Lower leg skin (tissue), 4 donors: ENCODE data around the gene MOCS2. TPM values are rescaled to one million over a fixed set of nuclear protein-coding genes. Genes with fewer than 3 reads are reported as not detected.

Experiments
- DNase-seq, 2 donors: peaks; one replicate each; pipeline ENCODE4 v3.0.0-alpha.2; 2019; ENCODE audit warnings: low spot score in 2 of 2
- H3K4me3 ChIP-seq: fragments of 200-600 bp; sonication (generic); 2 replicates; pipeline ENCODE4 v1.5.1; 2017; ENCODE audit warnings: mild to moderate bottlenecking, low read depth; ENCODE audit not compliant: poor library complexity, severe bottlenecking
- CTCF ChIP-seq, 3 donors: fragments of 450-650 bp; IDR thresholded peaks; one replicate each; pipeline ENCODE4 v1.5.1; 2016; ENCODE audit warnings: antibody characterized with exemption in 3 of 3, mild to moderate bottlenecking in 3 of 3, moderate library complexity in 2 of 3
- POLR2A ChIP-seq, 2 donors: fragments of 450-650 bp; IDR thresholded peaks; one replicate each; pipeline ENCODE4 v1.6.1; 2016 to 2017; ENCODE audit warnings: antibody characterized with exemption in 2 of 2, mild to moderate bottlenecking in 1 of 2, moderate library complexity in 1 of 2
- WGBS, 2 donors: methylation state at CpG; one replicate each; pipeline ENCODE4 v1.1.5; 2018; 5-methylcytosine and 5-hydroxymethylcytosine counted together
- intact Hi-C: fragments of 100-400 bp; cut with DNase I; formaldehyde crosslinking; loops from one replicate; pipeline ENCODE4 v1.15.0; 2023; ENCODE audit warnings: low total_unique reads
- total RNA-seq, 4 donors: library from RNA; depleted of rRNA; stranded (reverse); fragments of >200 nt; gene quantifications; one replicate each; pipeline ENCODE4 v1.1.0, GENCODE V29; 2016

Gene MOCS2
- total RNA-seq, 4 donors from 2014 or later: 12.1 to 23.3 (median 17.6) TPM

DNA sequence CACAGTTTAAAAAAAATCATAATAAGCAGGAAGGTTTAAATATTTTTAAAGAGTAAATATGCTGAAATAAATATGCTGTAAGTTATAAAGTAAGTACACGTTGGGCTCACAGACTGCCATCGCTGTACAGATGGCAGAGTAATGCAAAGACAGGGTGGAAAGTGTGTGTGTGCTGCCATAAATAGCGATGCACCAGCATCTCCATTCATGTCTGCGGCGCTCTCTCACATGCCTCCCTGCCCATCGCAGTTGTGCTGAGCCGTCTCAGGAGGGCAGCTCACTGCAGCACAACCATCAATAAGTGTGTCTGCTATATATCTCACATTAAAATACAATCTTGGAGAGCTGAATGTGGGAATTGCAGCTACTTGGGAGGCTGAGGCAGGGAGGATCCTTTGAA lies 14.3 kb downstream of the MOCS2 start:
- DNase-seq: no peak
- 73 to 80% methylated on average over 7 of the region's 7 CpGs for WGBS, 2 donors
- H3K4me3 ChIP-seq: no peak overlapping the region
- intact Hi-C loops: loop anchor here (5.0 kb wide), 1 partner anchor 148 kb away; no protein-coding TSS in a partner anchor
- TF ChIP-seq CTCF (IDR thresholded peaks at IDR 0.05) (no peak), POLR2A (IDR thresholded peaks at IDR 0.05) (no peak)

- intact Hi-C loops: no loop called here
- whole genome bisulfite sequencing, 2 donors: 83% methylated on average over 2 of the region's 2 CpGs
- TF ChIP-seq CTCF (IDR thresholded peaks at IDR 0.05) (no peak), POLR2A (IDR thresholded peaks at IDR 0.05) (no peak)
- no peak overlapping the region for H3K4me3 ChIP-seq
- no peak for DNase-seq
Measured at GRCh38 chr5:53092242-53092641, 17.3 kb downstream of the MOCS2 start.

GRCh38 chr5:53091289-53091688 lies 18.3 kb downstream of the MOCS2 start:
- 79 to 88% methylated on average over 2 of the region's 2 CpGs for WGBS, 2 donors
- no peak for DNase-seq
- TF ChIP-seq POLR2A (IDR thresholded peaks at IDR 0.05): no peak
- no peak overlapping the region for H3K4me3 ChIP-seq
- intact Hi-C loops: no loop called here

DNA sequence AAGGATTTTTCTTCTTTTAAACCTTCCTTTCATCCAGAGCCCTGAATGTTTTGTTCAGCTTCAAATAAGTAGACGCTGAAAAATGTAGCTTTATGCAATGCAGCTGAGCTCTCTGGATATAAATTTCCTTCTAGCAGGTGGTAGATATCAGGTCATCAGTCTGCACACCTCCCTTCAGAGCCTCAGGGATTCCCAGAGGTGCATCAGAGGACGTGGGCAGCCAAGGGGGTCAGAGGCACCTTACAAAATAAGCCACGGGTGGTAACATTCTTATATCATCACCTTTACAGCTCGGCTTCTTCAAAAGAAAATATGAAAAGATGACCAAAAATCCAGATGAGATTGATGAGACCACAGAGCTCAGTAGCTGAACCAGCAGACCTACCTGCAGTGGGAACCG lies 19.3 kb downstream of the MOCS2 start:
- no peak overlapping the region for H3K4me3 ChIP-seq
- TF ChIP-seq CTCF (IDR thresholded peaks at IDR 0.05) (no peak), POLR2A (IDR thresholded peaks at IDR 0.05) (no peak)
- no peak for DNase-seq
- intact Hi-C loops: no loop called here
- WGBS, 2 donors: 80 to 85% methylated on average over 5 of the region's 5 CpGs

GRCh38 chr5:53089481-53089991 lies 20.0 kb downstream of the MOCS2 start:
- no peak for DNase-seq
- intact Hi-C loops: no loop called here
- no peak for TF ChIP-seq POLR2A (IDR thresholded peaks at IDR 0.05)
- TF ChIP-seq CTCF (IDR thresholded peaks at IDR 0.05): no peak
- WGBS, 2 donors: 74 to 76% methylated on average over 4 of the region's 4 CpGs
- no peak overlapping the region for H3K4me3 ChIP-seq

DNA sequence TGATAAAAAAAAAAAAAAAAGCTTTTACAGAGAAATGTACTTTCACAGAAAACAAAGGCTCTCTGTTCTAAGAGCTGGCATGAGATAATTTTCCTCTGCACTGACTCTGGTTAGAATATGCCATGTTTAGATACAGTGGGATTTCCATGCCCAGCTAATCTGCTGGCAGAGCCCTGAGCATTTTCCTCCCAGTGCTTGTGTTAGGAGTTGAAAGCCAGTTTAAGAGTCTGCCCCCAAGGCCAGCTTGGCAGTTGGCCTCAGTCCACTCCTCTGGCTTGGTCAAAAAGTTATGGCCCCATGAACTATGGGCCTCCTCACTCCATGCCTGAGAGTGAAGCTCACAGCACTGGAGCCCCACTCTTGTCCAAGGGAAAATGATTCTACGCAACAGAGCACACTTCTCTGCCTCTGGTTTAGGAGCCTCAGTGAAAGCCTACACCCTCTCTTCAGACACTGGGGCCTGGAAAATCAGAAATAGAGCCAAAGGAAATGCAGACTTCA lies 21.9 kb downstream of the MOCS2 start:
- WGBS, 2 donors: 87 to 94% methylated on average over 1 of the region's 1 CpG
- no peak overlapping the region for H3K4me3 ChIP-seq
- no peak for DNase-seq
- intact Hi-C loops: no loop called here
- TF ChIP-seq POLR2A (IDR thresholded peaks at IDR 0.05) (no peak), CTCF (IDR thresholded peaks at IDR 0.05) (no peak)
